Activated CD4-positive, alpha-beta T cell treated with anti-CD3 and anti-CD28 coated beads for 36 hours (primary cell): ENCODE results near the gene FAM171A2. TPM values are rescaled to one million over a fixed set of nuclear protein-coding genes. Genes with fewer than 3 reads are reported as not detected.

Experiments
- total RNA-seq, 2 experiments: library from RNA; stranded (reverse); gene quantifications; one replicate each; pipeline ENCODE4 v1.2.3, GENCODE V29; 2021

FAM171A2 gene
- total RNA-seq, 2 experiments from 2014 or later: 0.18 to 0.32 TPM

Other genes with a start within 250 kb of the FAM171A2 start
- 10 to 100 TPM; 16.5 to 22.0 TPM for gene HDAC5, start 240.2 kb downstream of the FAM171A2 start, total RNA-seq
- 10 to 100 TPM; 17.1 to 23.3 TPM for gene HROB, start 221.9 kb downstream of the FAM171A2 start, total RNA-seq
- gene ASB16, start 193.1 kb downstream of the FAM171A2 start, total RNA-seq: under 1 TPM; 0.14 TPM
- gene TMUB2, start 176.9 kb downstream of the FAM171A2 start, total RNA-seq: 10 to 100 TPM; 19.8 to 20.3 TPM
- 10 to 100 TPM; 66.3 to 70.6 TPM for gene ATXN7L3, start 164.0 kb downstream of the FAM171A2 start, total RNA-seq
- 100 to 1,000 TPM; 127 to 162 TPM for gene UBTF, start 144.2 kb downstream of the FAM171A2 start, total RNA-seq
- not detected for gene SLC4A1, start 95.7 kb downstream of the FAM171A2 start, total RNA-seq
- gene RUNDC3A, start 55.3 kb downstream of the FAM171A2 start, total RNA-seq: under 1 TPM in 1 of 2 experiments, not detected in 1; 0.11 TPM
- 100 to 1,000 TPM; 127 to 129 TPM for gene SLC25A39, start 39.0 kb downstream of the FAM171A2 start, total RNA-seq
- gene GRN, start 18.6 kb downstream of the FAM171A2 start, total RNA-seq: 10 to 100 TPM; 35.4 to 68.0 TPM
- gene ITGA2B, start 25.8 kb upstream of the FAM171A2 start, total RNA-seq: 1 to 10 TPM; 1.6 to 1.7 TPM
- gene GPATCH8, start 139.6 kb upstream of the FAM171A2 start, total RNA-seq: 10 to 100 TPM; 39.6 to 43.2 TPM
- under 1 TPM; 0.07 to 0.09 TPM for gene FZD2, start 193.6 kb upstream of the FAM171A2 start, total RNA-seq